HepG2 (cell line): ENCODE results near the gene HMCN1. TPM values are rescaled to one million over a fixed set of nuclear protein-coding genes. Genes with fewer than 3 reads are reported as not detected.

Experiments
- ATAC-seq: fragments of 200-7000 bp; cut with Tn5 transposase; 3 replicates; pipeline ENCODE4 v1.9.1; 2020; ENCODE audit warnings: mild to moderate bottlenecking, moderate library complexity
- BruUV-seq: library from RNA; stranded (reverse); fragments of 400-500 nt; replicated peaks from 2 replicates; lab custom pipeline; 2021; lab: Mats Ljungman, UMichigan
- CTCF ChIA-PET: fragments of 300-600 bp; formaldehyde crosslinking; extraction: SDS; loops from one replicate; lab custom pipeline; 2021; ENCODE audit warnings: low total read pairs, inconsistent platforms, low intra/inter-chr PET ratio; lab: Yijun Ruan, JAX
- POLR2A ChIA-PET: fragments of 350-600 bp; sonication (Branson Sonifier 250); formaldehyde crosslinking; loops from one replicate; lab custom pipeline; 2020; ENCODE audit warnings: antibody characterized with exemption, inconsistent platforms; lab: Yijun Ruan, JAX
- DNase-seq: peaks from one replicate; pipeline ENCODE4 v3.0.0-alpha.2; 2015; ENCODE audit warnings: low spot score
- FAIRE-seq: peaks from 3 replicates; lab custom pipeline; 2011; peaks lifted over from hg19 to GRCh38; lab: Jason Lieb, UNC
- H2AFZ ChIP-seq: one replicate; pipeline ENCODE4 v1.6.1; 2011; ENCODE audit warnings: low read length, inconsistent platforms
- H3K27ac ChIP-seq: fragments of 300-600 bp; 3 replicates; pipeline ENCODE4 v1.8.0; 2011; ENCODE audit warnings: mixed run types, mild to moderate bottlenecking, mixed read lengths, low read length, inconsistent platforms; ENCODE audit not compliant: insufficient read depth; ENCODE audit errors: extremely low read length
- H3K27me3 ChIP-seq, 2 experiments: fragments of 200-600 bp in 1 of 2; 2 replicates in 1 of 2; 3 replicates in 1 of 2; pipeline versions ENCODE4 v1.6.0 to v1.8.0; 2011; ENCODE audit warnings: low read length in 2 of 2, mild to moderate bottlenecking in 2 of 2, moderate library complexity in 2 of 2, inconsistent platforms in 1 of 2; ENCODE audit not compliant: insufficient read depth in 2 of 2, control insufficient read depth in 1 of 2
- H3K36me3 ChIP-seq, 2 experiments: fragments of 200-600 bp in 1 of 2; replicated peaks in 1 of 2; 2 replicates in 1 of 2; 3 replicates in 1 of 2; pipeline versions ENCODE4 v1.5.1 to v1.8.0; 2011; ENCODE audit warnings: low read length in 2 of 2, inconsistent platforms in 1 of 2; ENCODE audit not compliant: insufficient read depth in 2 of 2, control insufficient read depth in 1 of 2
- H3K4me1 ChIP-seq: 2 replicates; pipeline ENCODE4 v1.5.1; 2012; ENCODE audit warnings: low read length, inconsistent platforms; ENCODE audit not compliant: insufficient read depth
- H3K4me2 ChIP-seq: 2 replicates; pipeline ENCODE4 v1.6.0; 2011; ENCODE audit warnings: low read depth, low read length, inconsistent platforms
- H3K4me3 ChIP-seq, 3 experiments: fragments of 200-600 bp in 1 of 3; sonication (generic), shearing (Covaris generic) in 1 of 3; replicated peaks in 1 of 3; 2 replicates each; pipeline ENCODE4 v1.5.1; 2011 to 2016; ENCODE audit warnings: low read length in 3 of 3, inconsistent platforms in 2 of 3, low read depth in 2 of 3, mild to moderate bottlenecking in 2 of 3, control low read depth in 1 of 3, mixed read lengths in 1 of 3; ENCODE audit not compliant: insufficient read depth in 1 of 3
- H3K79me2 ChIP-seq: one replicate; pipeline ENCODE4 v1.6.1; 2011; ENCODE audit warnings: low read length, inconsistent platforms; ENCODE audit not compliant: insufficient read depth
- H3K9ac ChIP-seq: 2 replicates; pipeline ENCODE4 v1.6.0; 2011; ENCODE audit warnings: mild to moderate bottlenecking, low read depth, low read length, inconsistent platforms; ENCODE audit not compliant: insufficient read depth
- H3K9me3 ChIP-seq: 2 replicates; pipeline ENCODE4 v1.5.1; 2012; ENCODE audit warnings: mild to moderate bottlenecking, low read length
- H4K20me1 ChIP-seq: 2 replicates; pipeline ENCODE4 v1.6.0; 2011; ENCODE audit warnings: inconsistent platforms, mild to moderate bottlenecking, low read length, moderate library complexity; ENCODE audit not compliant: insufficient read depth
- ONECUT2 ChIP-seq: sonication (generic); formaldehyde crosslinking; IDR thresholded peaks from 2 replicates; pipeline ENCODE4 v1.4.0; 2020; ENCODE audit warnings: missing genetic modification reagents
- SIN3B ChIP-seq: fragments of 150-350 bp; IDR thresholded peaks from 2 replicates; pipeline ENCODE4 v1.6.1; 2014; ENCODE audit warnings: low read length
- SIX1 ChIP-seq: sonication (generic); formaldehyde crosslinking; IDR thresholded peaks from 2 replicates; pipeline ENCODE4 v1.4.0; 2020; ENCODE audit warnings: missing genetic modification reagents, borderline replicate concordance
- SP2 ChIP-seq: sonication (generic); formaldehyde crosslinking; IDR thresholded peaks from 2 replicates; pipeline ENCODE4 v1.5.1; 2020; ENCODE audit warnings: mild to moderate bottlenecking, missing genetic modification reagents
- SRF ChIP-seq: IDR thresholded peaks from 2 replicates; pipeline ENCODE4 v1.6.1; 2011; ENCODE audit warnings: mild to moderate bottlenecking, low read depth, low read length, moderate library complexity
- XBP1 ChIP-seq: sonication (generic); formaldehyde crosslinking; IDR thresholded peaks from 2 replicates; pipeline ENCODE4 v1.5.0; 2020; ENCODE audit warnings: missing genetic modification reagents
- ZNF460 ChIP-seq: sonication (generic); formaldehyde crosslinking; IDR thresholded peaks from 2 replicates; pipeline ENCODE4 v1.5.1; 2020; ENCODE audit warnings: missing genetic modification reagents, mild to moderate bottlenecking, borderline replicate concordance
- ZNF709 ChIP-seq: sonication (generic); formaldehyde crosslinking; IDR thresholded peaks from 2 replicates; pipeline ENCODE4 v1.5.0; 2020; ENCODE audit warnings: mild to moderate bottlenecking, missing genetic modification reagents
- ZNF816 ChIP-seq: sonication (generic); formaldehyde crosslinking; IDR thresholded peaks from 2 replicates; pipeline ENCODE4 v1.8.0; 2022; ENCODE audit warnings: missing genetic modification reagents, mild to moderate bottlenecking, borderline replicate concordance
- WGBS: methylation state at CpG from one replicate; pipeline ENCODE4 v1.1.6; 2017; ENCODE audit warnings: low lambda C conversion rate; 5-methylcytosine and 5-hydroxymethylcytosine counted together
- in situ Hi-C: cut with HindIII; loops from 2 replicates; pipeline ENCODE4 v1.10.0; 2017; ENCODE audit warnings: low pct_unique_long_range_greater_than_20kb; ENCODE audit not compliant: extremely low pct_ligation_motif_present
- intact Hi-C: fragments of 100-400 bp; cut with micrococcal nuclease; formaldehyde crosslinking; loops from one replicate; pipeline ENCODE4 v1.10.0; 2022; ENCODE audit not compliant: unreplicated experiment
- polyA plus RNA-seq, 8 experiments: library from polyadenylated mRNA; depleted of rRNA in 3 of 8; stranded (reverse) in 7 of 8; unstranded in 1 of 8; fragments of >200 nt; fragmentation: Illumina TruSeq in 4 of 8; extraction: Trizol in 4 of 8; gene quantifications; 2 replicates each; pipeline versions ENCODE4 v1.2.1 to v1.2.3, GENCODE V29; 2011 to 2016; ENCODE audit warnings: low read depth in 4 of 8, missing spikeins in 1 of 8, mixed read lengths in 1 of 8; ENCODE audit not compliant: insufficient read depth in 1 of 8
- total RNA-seq, 5 experiments: library from RNA; depleted of rRNA; stranded (reverse); fragments of >200 nt; fragmentation: Illumina TruSeq; extraction: Trizol; gene quantifications; 2 replicates each; pipeline ENCODE4 v1.2.3, GENCODE V29; 2016; ENCODE audit warnings: low read depth in 1 of 5
- TF ChIP-seq, protein P1 (sequence below): sonication (generic); formaldehyde crosslinking; IDR thresholded peaks from 2 replicates; pipeline ENCODE4 v1.5.0; 2020; ENCODE audit warnings: missing genetic modification reagents, mild to moderate bottlenecking, borderline replicate concordance
- TF ChIP-seq, protein P2 (sequence below): sonication (generic); formaldehyde crosslinking; conservative IDR thresholded peaks from 2 replicates; pipeline ENCODE4 v1.4.0; 2020; ENCODE audit warnings: missing genetic modification reagents
- TF ChIP-seq, protein P3 (sequence below): sonication (generic); formaldehyde crosslinking; IDR thresholded peaks from 2 replicates; pipeline ENCODE4 v1.8.1; 2023; ENCODE audit warnings: missing genetic modification reagents, inconsistent platforms, borderline replicate concordance

Gene HMCN1
- total and polyA plus RNA-seq, 2 of the 13 experiments (the other 11 are each of a cell fraction or from before 2014, with no cell fraction given) = 0.03 TPM; not detected in 1

DNA sequence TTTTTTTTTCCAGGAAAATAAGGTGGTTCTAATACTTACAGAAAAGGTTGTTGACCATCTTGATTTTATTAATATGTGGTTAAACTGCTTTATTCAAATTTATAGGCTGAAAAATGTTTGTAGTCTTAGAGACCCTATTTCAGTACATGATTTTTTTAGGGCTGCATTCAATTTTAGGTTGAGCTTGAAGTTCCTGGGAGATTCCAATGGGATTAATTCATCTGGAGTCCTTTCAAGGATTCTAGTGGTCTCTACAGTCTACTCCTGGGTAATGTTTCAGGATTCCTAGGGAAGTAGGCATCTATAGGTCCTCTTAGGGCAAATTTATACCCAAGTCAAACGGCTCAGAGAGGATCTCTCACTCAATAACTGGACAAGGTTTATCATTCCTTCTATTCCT is 126.7 kb downstream of the HMCN1 start:
- Histone ChIP-seq H3K4me2 (no peak overlapping the region), H3K36me3 (no peaks in the 10 kb centered on the region), H3K27me3 (no peaks in the 10 kb centered on the region), H3K4me3 (no peak overlapping the region), H3K79me2 (no peaks in the 10 kb centered on the region), H3K4me1 (no peaks in the 10 kb centered on the region), H3K27ac (no peak overlapping the region), H3K9ac (no peak overlapping the region), H4K20me1 (no peaks in the 10 kb centered on the region), H2AFZ (no peak overlapping the region), H3K9me3 (no peaks in the 10 kb centered on the region)
- in situ Hi-C loops = no loop called here
- 0% methylated on average over 1 of the region's 1 CpG for WGBS
- BruUV-seq = no TSS peak
- intact Hi-C loops = no loop called here
- POLR2A ChIA-PET = no interaction called here
- FAIRE-seq (no peak), DNase-seq (no peak), ATAC-seq (no peak)
- CTCF ChIA-PET = no interaction called here
- TF ChIP-seq SRF (no peak), ONECUT2 (CRISPR knock-in tag) (no peak), SIN3B (no peak), ZNF709 (CRISPR knock-in tag) (no peak), SIX1 (CRISPR knock-in tag) (no peak), SP2 (no peak), XBP1 (CRISPR knock-in tag) (no peak), ZNF460 (CRISPR knock-in tag) (no peak), ZNF816 (CRISPR knock-in tag) (no peak)
- TF ChIP-seq, protein P1, sequence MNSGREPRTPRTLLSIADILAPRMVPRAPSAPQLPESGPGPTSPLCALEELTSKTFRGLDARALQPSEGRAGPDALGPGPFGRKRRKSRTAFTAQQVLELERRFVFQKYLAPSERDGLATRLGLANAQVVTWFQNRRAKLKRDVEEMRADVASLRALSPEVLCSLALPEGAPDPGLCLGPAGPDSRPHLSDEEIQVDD = no peak
- TF ChIP-seq, protein P2, sequence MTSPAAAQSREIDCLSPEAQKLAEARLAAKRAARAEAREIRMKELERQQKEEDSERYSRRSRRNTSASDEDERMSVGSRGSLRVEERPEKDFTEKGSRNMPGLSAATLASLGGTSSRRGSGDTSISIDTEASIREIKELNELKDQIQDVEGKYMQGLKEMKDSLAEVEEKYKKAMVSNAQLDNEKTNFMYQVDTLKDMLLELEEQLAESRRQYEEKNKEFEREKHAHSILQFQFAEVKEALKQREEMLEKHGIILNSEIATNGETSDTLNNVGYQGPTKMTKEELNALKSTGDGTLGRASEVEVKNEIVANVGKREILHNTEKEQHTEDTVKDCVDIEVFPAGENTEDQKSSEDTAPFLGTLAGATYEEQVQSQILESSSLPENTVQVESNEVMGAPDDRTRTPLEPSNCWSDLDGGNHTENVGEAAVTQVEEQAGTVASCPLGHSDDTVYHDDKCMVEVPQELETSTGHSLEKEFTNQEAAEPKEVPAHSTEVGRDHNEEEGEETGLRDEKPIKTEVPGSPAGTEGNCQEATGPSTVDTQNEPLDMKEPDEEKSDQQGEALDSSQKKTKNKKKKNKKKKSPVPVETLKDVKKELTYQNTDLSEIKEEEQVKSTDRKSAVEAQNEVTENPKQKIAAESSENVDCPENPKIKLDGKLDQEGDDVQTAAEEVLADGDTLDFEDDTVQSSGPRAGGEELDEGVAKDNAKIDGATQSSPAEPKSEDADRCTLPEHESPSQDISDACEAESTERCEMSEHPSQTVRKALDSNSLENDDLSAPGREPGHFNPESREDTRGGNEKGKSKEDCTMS (CRISPR knock-in tag) = no peak
- TF ChIP-seq, protein P3, sequence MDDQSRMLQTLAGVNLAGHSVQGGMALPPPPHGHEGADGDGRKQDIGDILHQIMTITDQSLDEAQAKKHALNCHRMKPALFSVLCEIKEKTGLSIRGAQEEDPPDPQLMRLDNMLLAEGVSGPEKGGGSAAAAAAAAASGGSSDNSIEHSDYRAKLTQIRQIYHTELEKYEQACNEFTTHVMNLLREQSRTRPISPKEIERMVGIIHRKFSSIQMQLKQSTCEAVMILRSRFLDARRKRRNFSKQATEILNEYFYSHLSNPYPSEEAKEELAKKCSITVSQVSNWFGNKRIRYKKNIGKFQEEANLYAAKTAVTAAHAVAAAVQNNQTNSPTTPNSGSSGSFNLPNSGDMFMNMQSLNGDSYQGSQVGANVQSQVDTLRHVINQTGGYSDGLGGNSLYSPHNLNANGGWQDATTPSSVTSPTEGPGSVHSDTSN (CRISPR knock-in tag) = no peak
